ENCODE results near the gene OR4A47.
"Not testable (repeated sequence)": the region's sequence is repeated elsewhere in the genome, so short reads cannot be mapped to it uniquely, and the experiment has no call there.

OR4A47 gene

DNA sequence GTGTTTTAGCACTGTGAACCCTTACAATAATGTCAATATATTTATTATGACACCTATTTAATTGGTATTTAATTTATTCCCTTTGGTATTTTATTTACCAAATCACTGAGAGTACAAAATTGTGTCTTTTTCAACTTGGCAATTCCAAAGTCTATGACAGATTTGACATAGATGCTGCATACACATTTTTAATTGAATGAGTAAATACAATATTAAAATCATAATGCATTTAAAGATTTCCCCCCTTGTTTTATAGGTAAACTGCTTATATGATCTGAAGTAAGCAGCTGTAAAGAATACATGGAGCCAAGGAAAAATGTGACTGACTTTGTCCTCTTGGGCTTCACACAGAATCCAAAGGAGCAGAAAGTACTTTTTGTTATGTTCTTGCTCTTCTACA, at the start of gene OR4A47:
Gene OR4A47 (plus strand): TSS at position 301 of the 400 bp plus-strand sequence. CDS start 0 bp downstream, at position 301.
- DNase-seq, result not testable (repeated sequence)

GRCh38 chr11:48455909-48456308, 32.7 kb upstream of the OR4A47 start:
- DNase-seq, result not testable (repeated sequence)

GRCh38 chr11:48473966-48474365, 14.6 kb upstream of the OR4A47 start:
- not testable (repeated sequence) for DNase-seq

DNA sequence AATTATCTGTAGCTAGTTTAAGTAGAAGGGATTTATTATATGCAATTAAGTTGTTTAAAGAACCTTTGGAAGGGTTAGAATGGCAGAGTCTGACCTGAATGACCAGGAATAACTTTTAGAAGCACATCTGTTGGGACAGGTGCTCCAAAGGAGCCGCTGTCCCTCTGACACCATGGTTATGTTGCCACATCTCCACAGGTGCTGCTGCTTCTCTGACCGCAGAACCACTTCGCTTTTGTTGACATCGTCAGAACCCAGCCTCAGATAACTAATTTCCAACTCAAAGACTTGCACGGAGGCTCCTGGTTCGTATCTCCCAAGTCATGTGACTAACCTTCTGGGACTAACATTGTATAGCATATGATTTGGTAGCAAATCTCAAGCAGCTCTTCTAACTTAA, 13.9 kb upstream of the OR4A47 start:
- DNase-seq, result not testable (repeated sequence)

DNA sequence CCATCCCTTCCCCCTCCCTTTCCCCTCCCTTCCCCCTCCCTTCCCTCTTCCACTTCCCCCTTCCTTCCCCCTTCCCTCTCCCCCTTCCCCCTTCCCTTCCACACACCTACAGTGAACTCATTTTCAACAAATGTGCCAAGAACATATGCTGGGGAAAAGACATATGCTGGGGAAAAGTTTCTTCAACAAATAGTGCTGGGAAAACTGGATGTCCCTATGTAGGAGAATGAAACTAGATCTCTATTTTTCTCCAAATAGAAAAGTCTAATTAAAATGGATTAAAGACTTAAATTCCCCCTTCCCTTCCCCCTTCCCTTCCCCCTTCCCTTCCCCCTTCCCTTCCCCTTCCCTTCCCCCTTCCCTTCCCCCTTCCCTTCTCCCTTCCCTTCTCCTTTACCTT, 17.6 kb downstream of the OR4A47 start:
- not testable (repeated sequence) for DNase-seq

DNA sequence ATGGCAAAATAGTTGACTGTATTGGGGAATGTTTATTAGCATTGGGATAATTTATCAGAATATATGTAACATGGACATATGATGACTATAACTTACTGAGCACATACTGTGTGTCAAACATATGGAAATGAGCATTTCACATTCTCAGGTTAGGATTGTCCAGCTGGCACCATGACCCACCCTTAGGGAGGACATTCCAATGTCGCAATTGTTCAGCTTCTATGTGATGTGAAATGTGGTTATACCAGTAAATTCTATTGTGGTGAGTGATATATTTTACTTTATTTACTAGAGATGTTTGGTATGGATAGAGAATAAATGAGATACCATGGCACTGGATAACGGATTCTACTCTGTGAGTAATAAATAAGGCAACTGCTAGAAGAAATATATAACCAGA, 50.4 kb downstream of the OR4A47 start:
- DNase-seq, result no peak

Data from NCI-H510A treated with DMSO at 0.1 percent for 48 hours (cell line).